ENCODE measurements around the gene PIK3C2G.

Gene PIK3C2G

GRCh38 chr12:18620986-18621385 lies 359.7 kb downstream of the PIK3C2G start:
- no peak for TF ChIP-seq CTCF (IDR thresholded peaks at IDR 0.05; ENCODE audit: control insufficient read depth, extremely low read depth, insufficient read depth)
- no peak overlapping the region for H3K4me3 ChIP-seq (ENCODE audit: low read depth, low read length)
- no peak for DNase-seq (ENCODE audit: low read depth)

GRCh38 chr12:18629445-18629844 lies 368.1 kb downstream of the PIK3C2G start:
- no peak overlapping the region for H3K4me3 ChIP-seq (ENCODE audit: low read depth, low read length)
- DNase-seq (ENCODE audit: low read depth), result no peak
- TF ChIP-seq CTCF (IDR thresholded peaks at IDR 0.05; ENCODE audit: control insufficient read depth, extremely low read depth, insufficient read depth), result no peak

GRCh38 chr12:18629916-18630315 lies 368.6 kb downstream of the PIK3C2G start:
- no peak for TF ChIP-seq CTCF (IDR thresholded peaks at IDR 0.05; ENCODE audit: control insufficient read depth, extremely low read depth, insufficient read depth)
- no peak for DNase-seq (ENCODE audit: low read depth)
- H3K4me3 ChIP-seq (ENCODE audit: low read depth, low read length), result no peak overlapping the region

- TF ChIP-seq CTCF (IDR thresholded peaks at IDR 0.05; ENCODE audit: control insufficient read depth, extremely low read depth, insufficient read depth), result no peak
Observed at GRCh38 chr12:18631339-18631738, 370.0 kb downstream of the PIK3C2G start.

GRCh38 chr12:18632848-18633247 lies 371.5 kb downstream of the PIK3C2G start:
- no peak for DNase-seq (ENCODE audit: low read depth)
- no peak for TF ChIP-seq CTCF (IDR thresholded peaks at IDR 0.05; ENCODE audit: control insufficient read depth, extremely low read depth, insufficient read depth)
- no peak overlapping the region for H3K4me3 ChIP-seq (ENCODE audit: low read depth, low read length)

More at GRCh38 chr12:18631339-18631738, 370.0 kb downstream of the PIK3C2G start:
- H3K4me3 ChIP-seq (ENCODE audit: low read depth, low read length), result no peak overlapping the region
- no peak for DNase-seq (ENCODE audit: low read depth)

GRCh38 chr12:18634382-18634781 lies 373.1 kb downstream of the PIK3C2G start:
- no peak for TF ChIP-seq CTCF (IDR thresholded peaks at IDR 0.05; ENCODE audit: control insufficient read depth, extremely low read depth, insufficient read depth)
- no peak for DNase-seq (ENCODE audit: low read depth)
- no peak overlapping the region for H3K4me3 ChIP-seq (ENCODE audit: low read depth, low read length)

- TF ChIP-seq CTCF (IDR thresholded peaks at IDR 0.05; ENCODE audit: control insufficient read depth, extremely low read depth, insufficient read depth), result no peak
- H3K4me3 ChIP-seq (ENCODE audit: low read depth, low read length), result no peak overlapping the region
- no peak for DNase-seq (ENCODE audit: low read depth)
Observed at GRCh38 chr12:18640321-18640955, 379.1 kb downstream of the PIK3C2G start.

Data from LNCaP clone FGC (cell line).